ENCODE measurements around the gene SDHB.

GRCh38 chr1:16979475-16980327 lies 74.1 kb downstream of the SDHB start:
- TF ChIP-seq CTCF (optimal IDR thresholded peaks at IDR 0.05 in 1 of 3, IDR thresholded peaks at IDR 0.05 in 1 of 3, conservative IDR thresholded peaks at IDR 0.05 in 1 of 3; ENCODE audit: extremely low read depth in 1 of 3, insufficient read depth in 2 of 3, low read length in 3 of 3) (no peak), EZH2 (IDR thresholded peaks at IDR 0.05; ENCODE audit: low read length) (no peak)

Data from keratinocyte (primary cell).